ENCODE measurements around the gene CYYR1.

The CYYR1 gene

GRCh38 chr21:26451081-26451740 lies 121.9 kb downstream of the CYYR1 start:
- H3K36me3 Mint-ChIP-seq (ENCODE audit: low read depth), result no peaks in the 10 kb centered on the region
- no peak overlapping the region for H3K4me3 Mint-ChIP-seq
- no peak overlapping the region for H3K27ac Mint-ChIP-seq
- no peaks in the 10 kb centered on the region for H3K9me3 Mint-ChIP-seq
- no peak for TF ChIP-seq CTCF (IDR thresholded peaks at IDR 0.05; ENCODE audit: unreplicated experiment in 3 of 3)
- peaks cover 18% of the 10 kb centered on the region for H3K4me1 Mint-ChIP-seq
- H3K27me3 Mint-ChIP-seq (ENCODE audit: low read depth), result no peaks in the 10 kb centered on the region

GRCh38 chr21:26449161-26449560 lies 123.9 kb downstream of the CYYR1 start:
- Mint-ChIP-seq H3K9me3 (no peaks in the 10 kb centered on the region), H3K4me3 (no peak overlapping the region)

GRCh38 chr21:26448751-26449150 lies 124.3 kb downstream of the CYYR1 start:
- H3K4me1 Mint-ChIP-seq, result peaks cover 28% of the 10 kb centered on the region
- H3K27ac Mint-ChIP-seq, result peak overlapping the region; percentile 3 to 41 (median 7)
- no peak overlapping the region for H3K4me3 Mint-ChIP-seq
- H3K9me3 Mint-ChIP-seq, result no peaks in the 10 kb centered on the region
- H3K27me3 Mint-ChIP-seq (ENCODE audit: low read depth), result no peaks in the 10 kb centered on the region
- TF ChIP-seq CTCF (IDR thresholded peaks at IDR 0.05; ENCODE audit: unreplicated experiment in 3 of 3), result no peak
- H3K36me3 Mint-ChIP-seq (ENCODE audit: low read depth), result no peaks in the 10 kb centered on the region

More at GRCh38 chr21:26449161-26449560, 123.9 kb downstream of the CYYR1 start:
- H3K27me3 Mint-ChIP-seq (ENCODE audit: low read depth), result no peaks in the 10 kb centered on the region
- peaks cover 28% of the 10 kb centered on the region for H3K4me1 Mint-ChIP-seq
- no peaks in the 10 kb centered on the region for H3K36me3 Mint-ChIP-seq (ENCODE audit: low read depth)
- TF ChIP-seq CTCF (IDR thresholded peaks at IDR 0.05; ENCODE audit: unreplicated experiment in 3 of 3), result no peak
- peak overlapping the region; percentile 3 to 41 (median 7) for H3K27ac Mint-ChIP-seq

GRCh38 chr21:26447932-26448475 lies 125.1 kb downstream of the CYYR1 start:
- peak overlapping the region in 1 of 3 experiments; percentile 41 for H3K27ac Mint-ChIP-seq

GRCh38 chr21:26445440-26445839 lies 127.6 kb downstream of the CYYR1 start:
- Mint-ChIP-seq H3K27me3 (ENCODE audit: low read depth) (no peaks in the 10 kb centered on the region), H3K4me3 (no peak overlapping the region), H3K4me1 (peaks cover 28% of the 10 kb centered on the region), H3K27ac (no peak overlapping the region), H3K9me3 (peaks cover 6% of the 10 kb centered on the region), H3K36me3 (ENCODE audit: low read depth) (no peaks in the 10 kb centered on the region)
- no peak for TF ChIP-seq CTCF (IDR thresholded peaks at IDR 0.05; ENCODE audit: unreplicated experiment in 3 of 3)

More at GRCh38 chr21:26447932-26448475, 125.1 kb downstream of the CYYR1 start:
- H3K27me3 Mint-ChIP-seq (ENCODE audit: low read depth), result no peaks in the 10 kb centered on the region
- H3K9me3 Mint-ChIP-seq, result no peaks in the 10 kb centered on the region
- peaks cover 28% of the 10 kb centered on the region for H3K4me1 Mint-ChIP-seq
- H3K4me3 Mint-ChIP-seq, result no peak overlapping the region
- no peak for TF ChIP-seq CTCF (IDR thresholded peaks at IDR 0.05; ENCODE audit: unreplicated experiment in 3 of 3)
- H3K36me3 Mint-ChIP-seq (ENCODE audit: low read depth), result no peaks in the 10 kb centered on the region

- TF ChIP-seq CTCF (IDR thresholded peaks at IDR 0.05; ENCODE audit: unreplicated experiment in 3 of 3), result no peak
- Mint-ChIP-seq H3K9me3 (peaks cover 6% of the 10 kb centered on the region), H3K4me1 (peaks cover 28% of the 10 kb centered on the region), H3K27ac (no peak overlapping the region), H3K4me3 (no peak overlapping the region), H3K36me3 (ENCODE audit: low read depth) (no peaks in the 10 kb centered on the region), H3K27me3 (ENCODE audit: low read depth) (no peaks in the 10 kb centered on the region)
Measured at GRCh38 chr21:26444646-26445045, 128.4 kb downstream of the CYYR1 start.

Measured in nephron (organoid).